H1 (cell line): ENCODE measurements around the gene BBIP1. TPM values are rescaled to one million over a fixed set of nuclear protein-coding genes. Genes with fewer than 3 reads are reported as not detected.

ENCODE experiments used
- ATF2 ChIP-seq: IDR thresholded peaks from 2 replicates; pipeline ENCODE4 v1.6.1; 2012; ENCODE audit warnings: low read length, inconsistent platforms
- ATF3 ChIP-seq: IDR thresholded peaks from 2 replicates; pipeline ENCODE4 v1.6.1; 2011; ENCODE audit warnings: low read depth, mild to moderate bottlenecking, low read length; ENCODE audit not compliant: insufficient read depth
- BCL11A ChIP-seq, 2 experiments: IDR thresholded peaks; one replicate each; pipeline ENCODE4 v1.6.1; 2011; ENCODE audit warnings: low read depth in 2 of 2, low read length in 2 of 2, mild to moderate bottlenecking in 2 of 2
- BRCA1 ChIP-seq: IDR thresholded peaks from 2 replicates; pipeline ENCODE4 v1.6.1; 2012; ENCODE audit warnings: low read depth, low read length, improper control_type of control experiment
- CREB1 ChIP-seq: IDR thresholded peaks from 2 replicates; pipeline ENCODE4 v1.6.1; 2012; ENCODE audit warnings: inconsistent platforms
- E2F6 ChIP-seq: IDR thresholded peaks from 2 replicates; pipeline ENCODE4 v1.6.1; 2012; ENCODE audit warnings: inconsistent platforms
- EZH2 ChIP-seq: fragments of 200-600 bp; sonication (generic); IDR thresholded peaks from 2 replicates; pipeline ENCODE4 v1.7.1; 2012; ENCODE audit warnings: low read depth, mild to moderate bottlenecking, moderate library complexity, low read length, inconsistent platforms; ENCODE audit not compliant: severe bottlenecking
- FOSL1 ChIP-seq: IDR thresholded peaks from 2 replicates; pipeline ENCODE4 v1.6.1; 2011; ENCODE audit warnings: mild to moderate bottlenecking, low read depth, low read length, moderate library complexity; ENCODE audit not compliant: insufficient read depth
- GTF2F1 ChIP-seq: IDR thresholded peaks from 2 replicates; pipeline ENCODE4 v1.6.1; 2012; ENCODE audit warnings: low read depth, low read length, improper control_type of control experiment, borderline replicate concordance
- KDM4A ChIP-seq: IDR thresholded peaks from one replicate; pipeline ENCODE4 v1.7.1; 2012; ENCODE audit warnings: low read depth, mild to moderate bottlenecking, moderate library complexity, low read length, inconsistent platforms; ENCODE audit not compliant: severe bottlenecking
- MAX ChIP-seq: IDR thresholded peaks from 2 replicates; pipeline ENCODE4 v1.6.1; 2012; ENCODE audit warnings: inconsistent platforms
- POU5F1 ChIP-seq: IDR thresholded peaks from 2 replicates; pipeline ENCODE4 v1.6.1; 2011; ENCODE audit warnings: low read depth, mild to moderate bottlenecking, low read length, moderate library complexity
- RBBP5 ChIP-seq: IDR thresholded peaks from 2 replicates; pipeline ENCODE4 v1.7.1; 2012; ENCODE audit warnings: low read depth, mild to moderate bottlenecking, inconsistent platforms, low read length, moderate library complexity, borderline replicate concordance
- SAP30 ChIP-seq: fragments of 300-600 bp; sonication (generic); IDR thresholded peaks from 2 replicates; pipeline ENCODE4 v1.7.1; 2012; ENCODE audit warnings: low read length, moderate library complexity, mild to moderate bottlenecking, inconsistent platforms; ENCODE audit not compliant: insufficient read depth, insufficient replicate concordance
- SIN3A ChIP-seq, 2 experiments: IDR thresholded peaks in 1 of 2; conservative IDR thresholded peaks in 1 of 2; 2 replicates each; pipeline ENCODE4 v1.6.1; 2011 to 2012; ENCODE audit warnings: low read length in 2 of 2, improper control_type of control experiment in 1 of 2, low read depth in 1 of 2, mild to moderate bottlenecking in 1 of 2
- SIX5 ChIP-seq: IDR thresholded peaks from 2 replicates; pipeline ENCODE4 v1.6.1; 2011; ENCODE audit warnings: mild to moderate bottlenecking, low read depth, low read length
- SP4 ChIP-seq: IDR thresholded peaks from 2 replicates; pipeline ENCODE4 v1.6.1; 2012; ENCODE audit warnings: low read length, inconsistent platforms
- SRF ChIP-seq: IDR thresholded peaks from 2 replicates; pipeline ENCODE4 v1.6.1; 2011; ENCODE audit warnings: mild to moderate bottlenecking, low read depth, low read length, moderate library complexity
- SUZ12 ChIP-seq: fragments of 200-600 bp; sonication (generic); IDR thresholded peaks from 2 replicates; pipeline ENCODE4 v1.6.1; 2012; ENCODE audit warnings: mild to moderate bottlenecking, inconsistent platforms, low read length, moderate library complexity, mixed read lengths
- TAF7 ChIP-seq: optimal IDR thresholded peaks from 2 replicates; pipeline ENCODE3; 2011; ENCODE audit warnings: low read depth, mild to moderate bottlenecking, inconsistent platforms, low read length, moderate library complexity, borderline replicate concordance
- polyA plus RNA-seq, 7 experiments: library from polyadenylated mRNA; depleted of rRNA in 3 of 7; stranded (reverse) in 5 of 7; unstranded in 2 of 7; fragments of >200 nt in 5 of 7; fragments of 200-250 nt in 2 of 7; gene quantifications; 1 replicate in 5 of 7; 2 replicates in 1 of 7; 4 replicates in 1 of 7; pipeline versions ENCODE4 v1.2.1 to v1.2.3, GENCODE V29; 2011 to 2013; ENCODE audit warnings: missing spikeins in 2 of 7, mixed read lengths in 2 of 7
- total RNA-seq: library from RNA; stranded (reverse); fragmentation: NEBNext Ultra II Directional; extraction: Animal tissue kit (Norgen Biotek cat#: 25700); gene quantifications from 2 replicates; pipeline ENCODE4 v1.2.1, GENCODE V29; 2021

BBIP1 gene
- total and polyA plus RNA-seq, 2 of the 8 experiments (the other 6 are each of a cell fraction or from before 2014, with no cell fraction given) = 8.8 to 19.6 TPM

GRCh38 chr10:110918643-110919348 is at the start of gene BBIP1 (continued):
- TF ChIP-seq BCL11A (IDR thresholded peaks at IDR 0.05; ENCODE audit: low read depth in 2 of 2, low read length in 2 of 2) = no peak
- TF ChIP-seq GTF2F1 = no peak
- TF ChIP-seq CREB1 = peak; percentile 85
- TF ChIP-seq SIN3A (conservative IDR thresholded peaks at IDR 0.05 in 1 of 2, IDR thresholded peaks at IDR 0.05 in 1 of 2; ENCODE audit: low read depth in 1 of 2, low read length in 2 of 2) = peak; percentile 61 to 89; a peak in 2 of 4 replicates
- TF ChIP-seq BRCA1 = no peak
- peak; percentile 41 for TF ChIP-seq KDM4A
- no peak for TF ChIP-seq FOSL1
- peak; percentile 87 for TF ChIP-seq SAP30
- TF ChIP-seq RBBP5 = no peak
- no peak for TF ChIP-seq E2F6
- peak; percentile 83 for TF ChIP-seq TAF7
- no peak for TF ChIP-seq MAX
- TF ChIP-seq EZH2 = no peak
- TF ChIP-seq SUZ12 = no peak
- TF ChIP-seq SIX5 = peak; percentile 68
- TF ChIP-seq SP4 = peak; percentile 83
- no peak for TF ChIP-seq ATF3
- TF ChIP-seq SRF = peak; percentile 35; the same call in 1 of the 2 replicates
- peak; percentile 90 for TF ChIP-seq ATF2
- no peak for TF ChIP-seq POU5F1
